Astrocyte of the cerebellum (primary cell): ENCODE results near the gene BICD1.
"Not testable (repeated sequence)": the region's sequence is repeated elsewhere in the genome, so short reads cannot be mapped to it uniquely, and the experiment has no call there.

ENCODE experiments used
- DNase-seq: peaks from one replicate; pipeline ENCODE4 v3.0.0-alpha.2; 2011; ENCODE audit warnings: low read depth
- H3K4me3 ChIP-seq: 2 replicates; pipeline ENCODE4 v1.5.1; 2011; ENCODE audit warnings: mild to moderate bottlenecking, low read depth, low read length, moderate library complexity
- CTCF ChIP-seq: IDR thresholded peaks from 2 replicates; pipeline ENCODE4 v1.5.1; 2012; ENCODE audit warnings: low read length, low read depth, moderate library complexity, mild to moderate bottlenecking; ENCODE audit errors: missing control alignments
- in situ Hi-C: cut with HindIII; loops from 2 replicates; pipeline ENCODE4 v1.10.0; 2017; ENCODE audit warnings: low sequenced_read_pairs

BICD1 gene

GRCh38 chr12:32183650-32184049 lies 77.0 kb downstream of the BICD1 start:
- no peak for DNase-seq
- no peak for TF ChIP-seq CTCF
- in situ Hi-C loops = no loop called here
- no peak overlapping the region for H3K4me3 ChIP-seq

GRCh38 chr12:32187127-32187526 lies 80.5 kb downstream of the BICD1 start:
- not testable (repeated sequence) for DNase-seq, H3K4me3 ChIP-seq
- in situ Hi-C loops = loop anchor here (5.0 kb wide), 1 partner anchor 90 kb away; no protein-coding TSS in a partner anchor

- no peak for TF ChIP-seq CTCF
- in situ Hi-C loops = no loop called here
- no peak overlapping the region for H3K4me3 ChIP-seq
- DNase-seq = no peak
Observed at GRCh38 chr12:32191445-32191844, 84.8 kb downstream of the BICD1 start.

GRCh38 chr12:32196250-32197198 lies 89.9 kb downstream of the BICD1 start:
- DNase-seq = no peak
- H3K4me3 ChIP-seq = no peak overlapping the region
- in situ Hi-C loops = no loop called here
- no peak for TF ChIP-seq CTCF

- TF ChIP-seq CTCF = no peak
- H3K4me3 ChIP-seq = no peak overlapping the region
- DNase-seq = no peak
- in situ Hi-C loops = no loop called here
Observed at GRCh38 chr12:32197421-32197820, 90.8 kb downstream of the BICD1 start.

- no peak overlapping the region for H3K4me3 ChIP-seq
- no peak for DNase-seq
- in situ Hi-C loops = no loop called here
- no peak for TF ChIP-seq CTCF
Observed at GRCh38 chr12:32198555-32198954, 91.9 kb downstream of the BICD1 start.

GRCh38 chr12:32201096-32201495 lies 94.4 kb downstream of the BICD1 start:
- in situ Hi-C loops = no loop called here
- no peak for TF ChIP-seq CTCF
- no peak overlapping the region for H3K4me3 ChIP-seq
- no peak for DNase-seq
